K562 (cell line): ENCODE results near the gene TANC1. TPM values are rescaled to one million over a fixed set of nuclear protein-coding genes. Genes with fewer than 3 reads are reported as not detected.

Experiments
- ATAC-seq: fragments of 200-7000 bp; cut with Tn5 transposase; 3 replicates; pipeline ENCODE4 v1.9.1; 2020; ENCODE audit warnings: moderate library complexity
- BruUV-seq: library from RNA; stranded (reverse); fragments of 400-500 nt; replicated peaks from 2 replicates; lab custom pipeline; 2021; lab: Mats Ljungman, UMichigan
- CTCF ChIA-PET: fragments of 300-600 bp; formaldehyde crosslinking; extraction: SDS; loops from one replicate; lab custom pipeline; 2021; ENCODE audit warnings: low intra/inter-chr PET ratio; lab: Yijun Ruan, JAX
- POLR2A ChIA-PET: fragments of 300-600, 350-650 bp; sonication (Branson Sonifier 250); formaldehyde crosslinking; extraction: SDS; loops from one replicate; lab custom pipeline; 2021; ENCODE audit warnings: antibody characterized with exemption, inconsistent platforms; lab: Yijun Ruan, JAX
- DNase-seq, 4 experiments: peaks; one replicate each; pipeline versions ENCODE4 v3.0.0 to v3.0.0-alpha.2; 2011 to 2018; ENCODE audit warnings: low spot score in 3 of 4, mixed read lengths in 3 of 4; ENCODE audit errors: extremely low read depth in 1 of 4
- FAIRE-seq: peaks from 2 replicates; lab custom pipeline; 2011; peaks lifted over from hg19 to GRCh38; lab: Jason Lieb, UNC
- H2AFZ ChIP-seq: 2 replicates; pipeline ENCODE4 v1.6.0; 2011; ENCODE audit warnings: low read depth, low read length, control low read depth, inconsistent platforms
- H3K27ac ChIP-seq: fragments of 200-600 bp; 3 replicates; pipeline ENCODE4 v1.8.0; 2011; ENCODE audit warnings: low read depth, mild to moderate bottlenecking, control low read depth, inconsistent platforms, low read length, moderate library complexity, mixed read lengths; ENCODE audit errors: extremely low read depth
- H3K27me3 ChIP-seq, 2 experiments: fragments of 300-600 bp in 1 of 2; 2 replicates in 1 of 2; 3 replicates in 1 of 2; pipeline versions ENCODE4 v1.6.0 to v1.8.0; 2011; ENCODE audit warnings: inconsistent platforms in 2 of 2, low read length in 2 of 2, mild to moderate bottlenecking in 1 of 2, mixed read lengths in 1 of 2, moderate library complexity in 1 of 2; ENCODE audit not compliant: control insufficient read depth in 2 of 2, insufficient read depth in 2 of 2
- H3K36me3 ChIP-seq: fragments of 300-600 bp; 3 replicates; pipeline ENCODE4 v1.8.0; 2011; ENCODE audit warnings: mild to moderate bottlenecking, low read length, inconsistent platforms; ENCODE audit not compliant: control insufficient read depth, insufficient read depth
- H3K4me1 ChIP-seq, 2 experiments: fragments of 200-600 bp in 1 of 2; replicated peaks in 1 of 2; 2 replicates in 1 of 2; 3 replicates in 1 of 2; pipeline versions ENCODE4 v1.5.1 to v1.8.0; 2011; ENCODE audit warnings: inconsistent platforms in 2 of 2, low read length in 2 of 2, mild to moderate bottlenecking in 1 of 2, mixed read lengths in 1 of 2, moderate library complexity in 1 of 2; ENCODE audit not compliant: control insufficient read depth in 2 of 2, insufficient read depth in 2 of 2
- H3K4me2 ChIP-seq: 2 replicates; pipeline ENCODE4 v1.6.1; 2011; ENCODE audit warnings: low read length, control low read depth, inconsistent platforms, mixed read lengths; ENCODE audit not compliant: insufficient read depth
- H3K4me3 ChIP-seq: fragments of 200-600 bp; sonication (generic), shearing (Covaris generic); 2 replicates; pipeline ENCODE4 v1.5.1; 2016; ENCODE audit warnings: control low read depth, inconsistent platforms
- H3K79me2 ChIP-seq: fragments of 200-600 bp; 3 replicates; pipeline ENCODE4 v1.8.0; 2011; ENCODE audit warnings: low read length, inconsistent platforms; ENCODE audit not compliant: control insufficient read depth, insufficient read depth
- H3K9ac ChIP-seq, 2 experiments: 2 replicates each; pipeline versions ENCODE4 v1.6.0 to v1.6.1; 2011; ENCODE audit warnings: low read depth in 2 of 2, low read length in 2 of 2, control low read depth in 1 of 2, inconsistent platforms in 1 of 2, mild to moderate bottlenecking in 1 of 2, mixed read lengths in 1 of 2; ENCODE audit not compliant: insufficient read depth in 1 of 2
- H3K9me1 ChIP-seq: one replicate; pipeline ENCODE4 v1.6.0; 2011; ENCODE audit warnings: inconsistent platforms, mild to moderate bottlenecking, low read length, moderate library complexity; ENCODE audit not compliant: control insufficient read depth, insufficient read depth
- H3K9me3 ChIP-seq: replicated peaks from 2 replicates; pipeline ENCODE4 v1.5.1; 2011; ENCODE audit warnings: low read depth, low read length, inconsistent platforms; ENCODE audit not compliant: control insufficient read depth, insufficient read depth
- H4K20me1 ChIP-seq: replicated peaks from 2 replicates; pipeline ENCODE4 v1.6.1; 2011; ENCODE audit warnings: low read length, inconsistent platforms, mixed read lengths; ENCODE audit not compliant: control insufficient read depth, insufficient read depth
- CBX8 ChIP-seq: fragments of 200-600 bp; sonication (generic); IDR thresholded peaks from 2 replicates; pipeline ENCODE4 v1.6.1; 2012; ENCODE audit warnings: borderline replicate concordance, mixed run types, low read depth, mild to moderate bottlenecking, moderate library complexity, mixed read lengths, low read length, control low read depth, inconsistent platforms; ENCODE audit not compliant: poor library complexity, severe bottlenecking; ENCODE audit errors: extremely low read depth
- DACH1 ChIP-seq: fragments of 450-650 bp; IDR thresholded peaks from 2 replicates; pipeline ENCODE4 v1.6.1; 2018; ENCODE audit not compliant: partially characterized antibody
- ETV1 ChIP-seq: fragments of 450-650 bp; conservative IDR thresholded peaks from 2 replicates; pipeline ENCODE4 v1.6.1; 2016; ENCODE audit warnings: missing genetic modification characterization, control low read depth, low read depth, missing compliant biosample characterization
- HIVEP1 ChIP-seq: fragments of 250-450 bp; sonication (Bioruptor Pico); IDR thresholded peaks from 2 replicates; pipeline ENCODE4 v1.4.0; 2020; ENCODE audit warnings: mild to moderate bottlenecking
- MITF ChIP-seq: IDR thresholded peaks from 2 replicates; pipeline ENCODE4 v1.6.1; 2014; ENCODE audit warnings: antibody characterized with exemption
- OTX1 ChIP-seq: fragments of 450-650 bp; formaldehyde crosslinking; IDR thresholded peaks from 2 replicates; pipeline ENCODE4 v1.4.0; 2022; ENCODE audit warnings: mild to moderate bottlenecking
- PHTF2 ChIP-seq: fragments of 250-450 bp; sonication (Bioruptor Pico); IDR thresholded peaks from 2 replicates; pipeline ENCODE4 v1.5.0; 2021; ENCODE audit warnings: mild to moderate bottlenecking
- ZFPM2 ChIP-seq: fragments of 250-450 bp; sonication (Bioruptor Pico); IDR thresholded peaks from 2 replicates; pipeline ENCODE4 v1.5.1; 2022; ENCODE audit warnings: mild to moderate bottlenecking
- ZNF140 ChIP-seq: fragments of 250-450 bp; sonication (Bioruptor Pico); IDR thresholded peaks from 2 replicates; pipeline ENCODE4 v1.8.0; 2021; ENCODE audit warnings: moderate library complexity, mild to moderate bottlenecking, inconsistent platforms
- ZNF253 ChIP-seq: fragments of 250-450 bp; sonication (Bioruptor Pico); conservative IDR thresholded peaks from 2 replicates; pipeline ENCODE4 v1.6.1; 2021; ENCODE audit warnings: mild to moderate bottlenecking
- ZNF707 ChIP-seq: fragments of 250-450 bp; sonication (Bioruptor Pico); conservative IDR thresholded peaks from 2 replicates; pipeline ENCODE4 v1.8.0; 2022; ENCODE audit warnings: inconsistent platforms, mild to moderate bottlenecking, moderate library complexity
- WGBS: fragments of 100-300 bp; shearing (Covaris generic); methylation state at CpG from one replicate; pipeline ENCODE4 v1.1.6; 2016; ENCODE audit warnings: low coverage, mixed read lengths; ENCODE audit not compliant: insufficient coverage; ENCODE audit errors: missing lambda C conversion rate; 5-methylcytosine and 5-hydroxymethylcytosine counted together
- in situ Hi-C: fragments of 300-500 bp; cut with MboI; formaldehyde crosslinking; loops from 4 replicates; pipeline ENCODE4 v1.15.0; 2018; ENCODE audit warnings: inconsistent platforms, mixed read lengths
- intact Hi-C: fragments of 100-400 bp; cut with micrococcal nuclease; formaldehyde crosslinking; loops from 2 replicates; pipeline ENCODE4 v1.14.2; 2022
- polyA plus RNA-seq, 8 experiments: library from polyadenylated mRNA; depleted of rRNA in 4 of 8; stranded (reverse) in 5 of 8; unstranded in 3 of 8; fragments of >200 nt; fragmentation: Nextera tagmentation in 2 of 8; fragmentation: Illumina TruSeq in 1 of 8; extraction: Ambion mirVana in 2 of 8; extraction: Trizol in 1 of 8; gene quantifications; 2 replicates each; pipeline versions ENCODE4 v1.2.1 to v1.2.3, GENCODE V29; 2011 to 2014; ENCODE audit warnings: inconsistent platforms in 1 of 8, missing spikeins in 1 of 8
- total RNA-seq, 7 experiments: library from RNA; depleted of rRNA in 6 of 7; stranded (reverse); fragments of >200 nt in 6 of 7; fragmentation: Illumina TruSeq in 2 of 7; extraction: Trizol in 2 of 7; gene quantifications; 2 replicates each; pipeline versions ENCODE4 v1.2.1 to v1.2.3, GENCODE V29; 2011 to 2021; ENCODE audit warnings: low replicate concordance in 1 of 7

TANC1 gene
- total and polyA plus RNA-seq, 9 of the 15 experiments (the other 6 are each of a cell fraction or from before 2014, with no cell fraction given): under 0.01 to 0.20 (median 0.07) TPM; not detected in 1

GRCh38 chr2:159163930-159164329 is 195.5 kb downstream of the TANC1 start:
- Histone ChIP-seq H2AFZ (no peak overlapping the region), H4K20me1 (no peaks in the 10 kb centered on the region), H3K9me3 (no peaks in the 10 kb centered on the region), H3K79me2 (no peaks in the 10 kb centered on the region), H3K4me2 (no peak overlapping the region), H3K9me1 (no peaks in the 10 kb centered on the region), H3K36me3 (no peaks in the 10 kb centered on the region), H3K4me1 (no peaks in the 10 kb centered on the region), H3K27me3 (peaks cover 16 to 33% of the 10 kb centered on the region in 2 experiments; a peak in 4 of 5 replicates), H3K27ac (no peak overlapping the region), H3K4me3 (no peak overlapping the region), H3K9ac (no peak overlapping the region)
- ATAC-seq (no peak), FAIRE-seq (no peak), DNase-seq (no peak)
- TF ChIP-seq ZNF140 (CRISPR knock-in tag) (no peak), CBX8 (no peak), OTX1 (CRISPR knock-in tag) (no peak), MITF (no peak), ZNF253 (CRISPR knock-in tag) (no peak), ZNF707 (no peak), DACH1 (no peak), HIVEP1 (CRISPR knock-in tag) (no peak), ZFPM2 (no peak), PHTF2 (CRISPR knock-in tag) (no peak), ETV1 (no peak)
- under 1% methylated on average over 6 of the region's 6 CpGs for WGBS
- CTCF ChIA-PET: no interaction called here
- intact Hi-C loops (no loop called here), in situ Hi-C loops (no loop called here)
- BruUV-seq: no TSS peak
- POLR2A ChIA-PET: interaction anchor here (1.2 to 8.1 kb wide), 2 partner anchors 11 to 33 kb away, joined by 3 to 48 read pairs; no protein-coding TSS in a partner anchor
